Measurements from ENCODE around the gene SPACA5B. TPM values are rescaled to one million over a fixed set of nuclear protein-coding genes. Genes with fewer than 3 reads are reported as not detected.
"Not testable (repeated sequence)": the region's sequence is repeated elsewhere in the genome, so short reads cannot be mapped to it uniquely, and the experiment has no call there.

Gene SPACA5B
- total RNA-seq, 4 donors from 2014 or later: not detected

DNA sequence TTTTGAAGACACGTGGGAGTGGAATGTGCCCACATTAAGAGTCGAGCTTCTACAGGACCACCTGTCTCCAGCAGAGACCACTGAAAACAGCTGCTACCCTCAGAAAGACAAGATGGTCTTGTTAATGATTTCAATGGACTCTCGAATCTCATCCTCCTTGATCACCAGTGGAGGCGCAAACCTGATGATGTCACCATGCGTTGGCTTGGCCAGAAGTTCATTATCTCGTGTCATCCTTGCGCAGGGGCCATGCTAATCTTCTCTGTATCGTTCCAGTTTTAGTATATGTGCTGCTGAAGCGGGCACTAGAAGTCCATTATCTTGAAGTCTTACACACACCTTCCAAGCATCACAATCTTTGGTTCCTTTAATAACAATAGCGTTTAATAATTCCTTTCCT is 23.3 kb downstream of the SPACA5B start:
- intact Hi-C loops (cut with DNase I): no loop called here
- no peaks in the 10 kb centered on the region for H3K36me3 ChIP-seq
- no peaks in the 10 kb centered on the region for H3K27me3 ChIP-seq
- H3K9me3 ChIP-seq: no peaks in the 10 kb centered on the region
- 82 to 84% methylated on average over 9 to 10 of the region's 10 CpGs for WGBS, 2 donors
- no peak overlapping the region for H3K4me3 ChIP-seq
- no peaks in the 10 kb centered on the region for H3K4me1 ChIP-seq
- no peak for DNase-seq
- no peak overlapping the region for H3K27ac ChIP-seq
- TF ChIP-seq, protein P1, sequence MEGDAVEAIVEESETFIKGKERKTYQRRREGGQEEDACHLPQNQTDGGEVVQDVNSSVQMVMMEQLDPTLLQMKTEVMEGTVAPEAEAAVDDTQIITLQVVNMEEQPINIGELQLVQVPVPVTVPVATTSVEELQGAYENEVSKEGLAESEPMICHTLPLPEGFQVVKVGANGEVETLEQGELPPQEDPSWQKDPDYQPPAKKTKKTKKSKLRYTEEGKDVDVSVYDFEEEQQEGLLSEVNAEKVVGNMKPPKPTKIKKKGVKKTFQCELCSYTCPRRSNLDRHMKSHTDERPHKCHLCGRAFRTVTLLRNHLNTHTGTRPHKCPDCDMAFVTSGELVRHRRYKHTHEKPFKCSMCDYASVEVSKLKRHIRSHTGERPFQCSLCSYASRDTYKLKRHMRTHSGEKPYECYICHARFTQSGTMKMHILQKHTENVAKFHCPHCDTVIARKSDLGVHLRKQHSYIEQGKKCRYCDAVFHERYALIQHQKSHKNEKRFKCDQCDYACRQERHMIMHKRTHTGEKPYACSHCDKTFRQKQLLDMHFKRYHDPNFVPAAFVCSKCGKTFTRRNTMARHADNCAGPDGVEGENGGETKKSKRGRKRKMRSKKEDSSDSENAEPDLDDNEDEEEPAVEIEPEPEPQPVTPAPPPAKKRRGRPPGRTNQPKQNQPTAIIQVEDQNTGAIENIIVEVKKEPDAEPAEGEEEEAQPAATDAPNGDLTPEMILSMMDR (IDR thresholded peaks at IDR 0.05): no peak
- TF ChIP-seq POLR2A (IDR thresholded peaks at IDR 0.05): no peak

DNA sequence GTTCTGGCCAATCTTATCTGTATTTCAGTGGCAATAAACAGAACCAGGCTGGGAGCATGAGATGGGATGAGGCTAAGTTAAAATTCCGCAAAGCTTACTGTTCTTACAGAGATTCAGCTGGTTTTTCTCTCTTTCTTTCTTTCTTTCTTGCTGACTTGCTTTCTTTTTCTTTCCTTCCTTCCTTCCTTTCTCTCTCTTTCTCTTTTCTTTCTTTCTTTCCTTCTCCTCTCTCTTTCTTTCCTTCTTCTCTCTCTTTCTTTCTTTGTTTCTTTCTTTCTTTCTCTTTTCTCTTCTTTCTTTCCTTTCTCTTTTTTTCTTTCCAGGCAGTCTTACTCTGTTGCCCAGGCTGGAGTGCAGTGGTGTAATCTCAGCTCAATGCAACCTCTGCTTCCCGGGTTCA is 24.4 kb downstream of the SPACA5B start:
- TF ChIP-seq, protein P1 (IDR thresholded peaks at IDR 0.05): no peak
- TF ChIP-seq POLR2A (IDR thresholded peaks at IDR 0.05): no peak
- intact Hi-C loops (cut with DNase I): no loop called here
- Histone ChIP-seq H3K27me3 (no peaks in the 10 kb centered on the region), H3K36me3 (no peaks in the 10 kb centered on the region), H3K4me1 (no peaks in the 10 kb centered on the region), H3K27ac (no peak overlapping the region), H3K9me3 (no peaks in the 10 kb centered on the region), H3K4me3 (no peak overlapping the region)
- WGBS, 2 donors: 91 to 93% methylated on average over 1 of the region's 2 CpGs
- DNase-seq: no peak

DNA sequence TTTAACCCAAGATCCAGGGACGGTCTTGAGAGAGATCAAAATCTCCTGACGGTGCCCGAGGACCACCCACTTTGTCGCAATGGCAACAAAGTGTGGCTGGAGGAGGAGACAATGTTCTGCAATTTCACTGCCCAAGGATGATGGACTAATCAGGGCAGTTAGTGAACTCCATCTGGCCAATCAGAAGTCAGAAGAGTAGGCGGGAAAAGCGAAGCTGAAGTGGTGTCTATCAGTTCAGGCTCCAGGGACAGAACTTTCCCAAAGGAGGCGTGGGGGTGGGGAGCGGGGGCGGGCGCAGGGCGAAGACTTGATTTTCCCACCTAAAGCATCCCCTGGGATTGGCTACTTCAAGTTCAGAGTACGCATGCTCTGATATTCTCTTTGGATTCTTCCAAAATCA is 25.6 kb downstream of the SPACA5B start:
- TF ChIP-seq, protein P1 (IDR thresholded peaks at IDR 0.05): no peak
- TF ChIP-seq POLR2A (IDR thresholded peaks at IDR 0.05): no peak
- no peak overlapping the region for H3K27ac ChIP-seq
- no peak overlapping the region for H3K4me3 ChIP-seq
- H3K9me3 ChIP-seq: no peaks in the 10 kb centered on the region
- no peaks in the 10 kb centered on the region for H3K27me3 ChIP-seq
- H3K36me3 ChIP-seq: no peaks in the 10 kb centered on the region
- DNase-seq: no peak
- intact Hi-C loops (cut with DNase I): no loop called here
- H3K4me1 ChIP-seq: no peaks in the 10 kb centered on the region
- 88 to 90% methylated on average over 12 of the region's 12 CpGs for WGBS, 2 donors

DNA sequence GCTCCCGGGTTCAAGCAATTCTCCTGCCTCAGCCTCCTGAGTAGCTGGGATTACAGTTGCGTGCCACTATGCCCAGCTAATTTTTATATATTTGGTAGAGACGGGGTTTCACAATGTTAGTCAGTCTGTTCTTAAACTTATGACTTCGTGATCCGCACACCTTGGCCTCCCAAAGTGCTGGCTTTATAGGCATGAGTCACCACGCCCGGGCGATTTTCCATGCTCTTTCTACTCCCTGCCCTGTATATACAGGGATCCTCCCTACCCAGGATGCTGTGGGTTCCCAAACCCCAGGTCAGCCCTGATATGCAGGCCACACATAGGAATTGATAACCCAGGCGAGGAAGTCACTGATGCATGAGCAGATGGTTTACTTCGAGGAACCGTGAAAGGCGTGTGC is 34.8 kb downstream of the SPACA5B start:
- H3K4me3 ChIP-seq: no peak overlapping the region
- TF ChIP-seq, protein P1 (IDR thresholded peaks at IDR 0.05): no peak
- TF ChIP-seq POLR2A (IDR thresholded peaks at IDR 0.05): no peak
- no peaks in the 10 kb centered on the region for H3K36me3 ChIP-seq
- no peaks in the 10 kb centered on the region for H3K9me3 ChIP-seq
- H3K4me1 ChIP-seq: no peaks in the 10 kb centered on the region
- 54 to 73% methylated on average over 9 to 12 of the region's 12 CpGs for WGBS, 2 donors
- intact Hi-C loops (cut with DNase I): no loop called here
- no peak overlapping the region for H3K27ac ChIP-seq
- H3K27me3 ChIP-seq: no peaks in the 10 kb centered on the region
- no peak for DNase-seq

DNA sequence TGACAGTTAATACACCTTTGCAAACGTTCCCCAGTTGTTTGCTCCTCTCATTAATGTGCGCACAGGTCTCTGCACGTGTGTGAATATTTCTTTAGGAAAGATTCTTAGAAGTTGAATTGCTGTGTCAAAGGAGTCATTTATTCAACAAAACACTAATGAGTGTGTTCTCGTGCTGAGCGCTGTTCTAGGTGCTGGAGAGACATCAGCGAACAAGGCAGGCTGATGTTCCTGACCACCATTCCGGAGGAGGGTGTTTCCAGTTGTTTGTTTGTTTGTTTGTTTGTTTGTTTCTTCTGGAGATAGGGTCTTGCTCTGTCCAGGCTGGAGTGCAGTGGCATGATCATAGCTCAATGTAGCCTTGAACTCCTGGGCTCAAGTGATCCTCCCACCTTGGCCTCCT is 35.9 kb downstream of the SPACA5B start:
- H3K4me3 ChIP-seq; H3K36me3 ChIP-seq; H3K9me3 ChIP-seq; H3K27ac ChIP-seq; intact Hi-C loops (cut with DNase I); DNase-seq; H3K27me3 ChIP-seq; H3K4me1 ChIP-seq: not testable (repeated sequence)
- 60 to 63% methylated on average over 1 to 7 of the region's 7 CpGs for WGBS, 2 donors

GRCh38 chrX:48179691-48180090 is 49.3 kb downstream of the SPACA5B start:
- intact Hi-C loops (cut with DNase I): no loop called here
- TF ChIP-seq, protein P1 (IDR thresholded peaks at IDR 0.05): no peak
- no peak for TF ChIP-seq POLR2A (IDR thresholded peaks at IDR 0.05)
- no peak for DNase-seq
- 17 to 28% methylated on average over 2 to 3 of the region's 4 CpGs for WGBS, 2 donors
- Histone ChIP-seq H3K27ac (no peak overlapping the region), H3K36me3 (no peaks in the 10 kb centered on the region), H3K27me3 (no peaks in the 10 kb centered on the region), H3K4me3 (no peak overlapping the region), H3K4me1 (no peaks in the 10 kb centered on the region), H3K9me3 (no peaks in the 10 kb centered on the region)
